GM13977 (cell line): ENCODE data around the gene PODN.

Source experiments
- DNase-seq: peaks from one replicate; pipeline ENCODE4 v3.0.0; 2012; ENCODE audit warnings: low spot score
- CTCF ChIP-seq: IDR thresholded peaks from 2 replicates; pipeline ENCODE4 v1.5.1; 2012; ENCODE audit warnings: mild to moderate bottlenecking, control low read depth; ENCODE audit not compliant: insufficient read depth; ENCODE audit errors: extremely low read depth, missing control alignments
- in situ Hi-C: fragments of 300-500 bp; cut with MboI; formaldehyde crosslinking; loops from one replicate; pipeline ENCODE4 v1.12.0; 2022; ENCODE audit warnings: low sequenced_read_pairs, low pct_unique_long_range_greater_than_20kb, mixed read lengths, inconsistent platforms; ENCODE audit not compliant: unreplicated experiment

The PODN gene

GRCh38 chr1:53068314-53069099 lies 6.5 kb downstream of the PODN start:
- no peak for TF ChIP-seq CTCF
- no peak for DNase-seq
- in situ Hi-C loops = no loop called here

- no peak for DNase-seq
- TF ChIP-seq CTCF = no peak
- in situ Hi-C loops = no loop called here
These were observed 7.3 kb downstream of the PODN start for GRCh38 chr1:53069265-53069662.

GRCh38 chr1:53069663-53070327 lies 7.8 kb downstream of the PODN start:
- in situ Hi-C loops = no loop called here
- no peak for TF ChIP-seq CTCF
- no peak for DNase-seq

- in situ Hi-C loops = no loop called here
- TF ChIP-seq CTCF = no peak
- no peak for DNase-seq
These were observed 8.6 kb downstream of the PODN start for GRCh38 chr1:53070621-53071020.

- TF ChIP-seq CTCF = no peak
- no peak for DNase-seq
- in situ Hi-C loops = no loop called here
These were observed 9.3 kb downstream of the PODN start for GRCh38 chr1:53071167-53071865.

GRCh38 chr1:53071915-53072314 lies 9.9 kb downstream of the PODN start:
- in situ Hi-C loops = no loop called here
- no peak for DNase-seq
- TF ChIP-seq CTCF = no peak
